Aorta (tissue), 5 donors: ENCODE results near the gene RNF224. TPM values are rescaled to one million over a fixed set of nuclear protein-coding genes. Genes with fewer than 3 reads are reported as not detected.

Experiments
- ATAC-seq: fragments of 200-7000 bp; cut with Tn5 transposase; one replicate; pipeline ENCODE4 v1.9.1; 2022; ENCODE audit warnings: moderate library complexity; ENCODE audit not compliant: low FRiP score
- DNase-seq, 2 donors: peaks; one replicate each; pipeline ENCODE4 v3.0.0-alpha.2; 2020
- H3K27ac ChIP-seq, 2 donors: one replicate each; pipeline ENCODE4 v1.5.1; 2013; ENCODE audit warnings: low read length in 2 of 2, mild to moderate bottlenecking in 2 of 2, moderate library complexity in 2 of 2, control low read depth in 1 of 2, inconsistent platforms in 1 of 2, low read depth in 1 of 2
- H3K27me3 ChIP-seq, 2 donors: one replicate each; pipeline ENCODE4 v1.6.1; 2013; ENCODE audit warnings: control low read depth in 1 of 2, low read length in 1 of 2, mild to moderate bottlenecking in 1 of 2, moderate library complexity in 1 of 2; ENCODE audit not compliant: insufficient read depth in 2 of 2, control insufficient read depth in 1 of 2
- H3K36me3 ChIP-seq, 2 donors: one replicate each; pipeline ENCODE4 v1.6.1; 2013; ENCODE audit warnings: control low read depth in 1 of 2, low read length in 1 of 2, mild to moderate bottlenecking in 1 of 2; ENCODE audit not compliant: insufficient read depth in 2 of 2, control insufficient read depth in 1 of 2
- H3K4me1 ChIP-seq, 2 donors: one replicate each; pipeline ENCODE4 v1.6.1; 2013; ENCODE audit warnings: low read length in 2 of 2, control low read depth in 1 of 2, mild to moderate bottlenecking in 1 of 2, moderate library complexity in 1 of 2; ENCODE audit not compliant: insufficient read depth in 2 of 2, control insufficient read depth in 1 of 2
- H3K4me3 ChIP-seq, 2 donors: one replicate each; pipeline ENCODE4 v1.5.1; 2013; ENCODE audit warnings: low read length in 2 of 2, control low read depth in 1 of 2, mild to moderate bottlenecking in 1 of 2
- H3K9me3 ChIP-seq: one replicate; pipeline ENCODE4 v1.6.1; 2013; ENCODE audit warnings: mild to moderate bottlenecking, low read length; ENCODE audit not compliant: control insufficient read depth
- WGBS, 2 donors: extraction: QIAGEN DNeasy Blood & Tissue Kit; methylation state at CpG; one replicate each; pipeline ENCODE4 v1.1.7; 2013; 5-methylcytosine and 5-hydroxymethylcytosine counted together
- intact Hi-C, 2 donors: fragments of 100-400 bp; cut with DNase I; formaldehyde crosslinking; loops; one replicate each; pipeline versions ENCODE4 v1.14.2 to v1.15.0; 2022
- polyA plus RNA-seq, 2 donors: library from polyadenylated mRNA; stranded (reverse); fragments of 200-250 nt; gene quantifications; one replicate each; pipeline ENCODE4 v1.2.3, GENCODE V29; 2013
- total RNA-seq, 2 donors: library from RNA; stranded (reverse); fragmentation: NEBNext Ultra II Directional; extraction: Animal tissue kit (Norgen Biotek cat#: 25700); gene quantifications; one replicate each; pipeline ENCODE4 v1.2.1, GENCODE V29; 2021
- donor health status: healthy with polysubstance abuse.
- donor health status: Bipolar disorder and iron deficiency.
- donor health status: DM: no; HTN: no; CAD: no.
- donor health status: DM: no; HTN: no; CAD: no.
- donor health status: DM: yes; HTN: yes; CAD: no.

Gene RNF224
- total and polyA plus RNA-seq, 4 donors = 0.08 to 0.25 TPM; not detected in 2

DNA sequence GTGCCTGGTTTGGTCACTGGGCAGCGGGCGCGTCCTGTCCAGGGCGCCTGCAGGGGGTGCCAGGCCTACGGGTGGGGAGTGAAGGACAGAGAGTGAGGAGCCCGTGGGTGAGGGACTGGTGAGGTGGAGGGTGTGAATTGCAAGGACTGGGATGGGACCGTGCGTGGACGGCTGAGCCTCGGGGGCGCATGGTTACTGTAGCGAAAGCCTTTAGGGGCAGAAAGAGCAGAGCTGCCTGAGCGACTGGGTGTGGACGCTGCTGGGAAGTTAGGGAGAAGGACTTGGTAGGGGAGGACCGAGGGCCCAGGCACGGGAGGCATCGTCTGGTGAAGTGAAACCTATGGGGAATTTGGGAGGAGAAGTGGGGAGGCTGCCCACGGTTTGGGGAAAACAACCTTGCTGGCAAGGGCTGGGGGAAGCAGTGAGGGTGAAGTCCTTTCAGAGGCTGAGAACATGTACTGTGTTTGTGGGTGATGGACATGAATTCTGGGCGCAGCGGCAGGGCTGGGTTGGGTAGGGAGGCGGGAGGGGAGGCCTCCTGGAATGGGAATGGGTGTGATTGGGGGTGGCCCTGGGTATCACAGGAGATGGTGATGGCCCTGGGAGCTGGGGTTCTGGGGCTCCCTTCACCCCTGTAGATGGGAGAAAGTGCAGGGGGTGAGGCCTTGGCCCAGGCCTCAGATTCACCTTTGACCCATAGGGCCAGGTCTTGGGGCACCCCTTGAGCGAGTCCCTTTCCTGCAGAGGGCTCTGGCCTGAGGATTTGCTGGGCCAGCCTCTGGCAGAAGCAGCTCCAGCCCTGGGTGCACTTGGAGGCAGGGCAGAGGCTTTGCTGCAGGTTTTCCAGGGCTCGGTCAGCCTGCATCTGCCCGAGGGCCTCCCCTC, 48.5 kb downstream of the RNF224 start:
- no peak overlapping the region for H3K4me3 ChIP-seq
- no peaks in the 10 kb centered on the region for H3K9me3 ChIP-seq
- DNase-seq = peak; percentile 49 to 71
- no peaks in the 10 kb centered on the region for H3K4me1 ChIP-seq
- WGBS, 2 donors = 81 to 87% methylated on average over 24 of the region's 24 CpGs
- ATAC-seq = no peak
- H3K27ac ChIP-seq = no peak overlapping the region
- H3K36me3 ChIP-seq = peaks cover 0 to 3% of the 10 kb centered on the region in 2 donors
- intact Hi-C loops = no loop called here
- no peaks in the 10 kb centered on the region for H3K27me3 ChIP-seq

DNA sequence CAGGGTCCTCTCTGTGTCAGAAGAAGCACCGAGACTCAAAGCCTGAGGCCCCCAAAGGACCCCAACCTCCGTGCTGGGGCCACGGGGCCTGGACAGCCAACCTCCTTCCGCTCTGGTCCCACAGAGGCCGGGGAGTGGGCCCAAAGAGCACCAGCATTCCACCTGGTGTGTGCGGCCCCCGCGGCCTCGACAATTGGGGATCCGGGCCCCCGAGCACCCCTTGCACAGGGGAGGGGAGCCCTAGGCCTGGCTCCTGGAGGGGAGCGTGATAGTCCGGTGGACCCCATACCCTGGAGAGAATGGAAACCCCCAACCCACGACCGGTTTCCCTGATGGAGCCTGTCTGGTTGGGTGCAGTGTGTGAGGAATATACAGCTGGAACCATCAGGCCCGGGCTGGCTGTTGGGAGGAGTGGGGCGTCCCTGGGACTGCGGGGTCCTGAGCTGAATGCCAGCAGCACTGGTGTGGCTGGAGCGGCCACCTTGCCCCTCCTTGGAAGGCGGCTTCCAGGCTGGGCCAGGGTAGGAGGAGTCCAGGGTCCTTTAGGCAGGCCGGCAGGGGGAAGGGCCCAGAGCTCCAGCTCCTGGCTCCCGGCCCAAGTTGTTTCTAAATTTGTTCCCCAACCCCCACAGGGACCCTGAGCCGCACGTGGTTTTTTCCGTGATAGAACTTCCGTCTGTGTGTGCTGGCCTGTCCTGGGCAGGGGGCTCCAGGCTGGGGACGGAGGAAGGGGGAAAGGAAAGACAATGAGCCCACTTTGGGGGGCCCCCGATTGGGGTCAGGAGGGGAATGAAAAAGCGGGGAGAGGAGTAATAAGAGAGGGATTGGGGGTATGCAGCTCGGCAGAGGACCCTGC, 49.4 kb downstream of the RNF224 start:
- no peaks in the 10 kb centered on the region for H3K27me3 ChIP-seq
- intact Hi-C loops = no loop called here
- peaks cover 0 to 3% of the 10 kb centered on the region in 2 donors for H3K36me3 ChIP-seq
- H3K4me3 ChIP-seq = no peak overlapping the region
- peak overlapping the region in 1 of 2 donors; percentile 39 for H3K27ac ChIP-seq
- no peaks in the 10 kb centered on the region for H3K9me3 ChIP-seq
- no peaks in the 10 kb centered on the region for H3K4me1 ChIP-seq
- WGBS, 2 donors = 28% methylated on average over 30 of the region's 30 CpGs
- peak; percentile 89 to 91 for DNase-seq
- peak; percentile 82 for ATAC-seq

DNA sequence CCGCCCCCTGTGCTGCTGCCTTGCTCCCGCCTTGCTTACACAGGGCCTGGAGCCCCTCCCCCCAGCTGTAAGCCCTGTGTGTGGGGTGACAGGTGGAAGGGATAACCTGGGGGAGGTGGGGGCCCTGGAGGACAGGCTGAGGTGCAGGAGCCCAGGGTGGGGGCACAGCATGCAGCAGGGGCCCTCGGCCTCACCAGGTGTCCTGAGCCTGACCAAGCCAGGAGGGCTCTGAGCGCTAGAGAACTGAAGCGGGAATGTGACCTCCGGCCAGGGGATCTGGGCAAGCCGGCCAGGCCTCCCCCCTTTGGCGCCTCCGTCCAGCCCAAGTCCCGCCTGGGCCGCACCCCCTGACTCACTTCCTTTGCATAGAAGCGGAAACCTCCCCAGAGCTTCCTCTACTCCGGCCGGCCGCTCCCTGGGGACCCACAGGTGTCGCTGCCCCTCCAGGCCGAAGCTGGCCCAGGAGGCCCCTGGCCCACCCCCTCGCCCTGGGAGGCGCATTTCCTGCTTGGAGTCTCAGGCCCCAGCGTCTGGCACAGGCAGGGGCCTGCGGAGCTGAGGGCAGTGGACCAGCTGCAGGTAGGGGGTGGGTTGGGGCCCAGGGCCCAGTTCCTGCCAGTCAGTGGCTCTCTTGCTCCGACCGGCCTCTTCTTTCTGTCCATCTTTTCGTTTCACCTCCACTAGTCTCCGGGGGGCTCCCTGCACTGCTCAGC, 50.2 kb downstream of the RNF224 start, which contains the start of gene TOR4A:
Gene TOR4A (plus strand): TSS at position 398 of the 713 bp plus-strand sequence. CDS start 964 bp downstream, outside the sequence.
- Histone ChIP-seq H3K4me1 (no peaks in the 10 kb centered on the region), H3K4me3 (peak within 1 kb of the TSS; percentile 31 to 40), H3K36me3 (peaks cover 0 to 3% of the 10 kb centered on the region in 2 donors), H3K9me3 (no peaks in the 10 kb centered on the region), H3K27ac (peak within 1 kb of the TSS in 1 of 2 donors; percentile 39), H3K27me3 (no peaks in the 10 kb centered on the region)
- DNase-seq (peak; percentile 93 to 94), ATAC-seq (peak; percentile 79)
- WGBS, 2 donors = 10 to 12% methylated on average over 21 to 25 of the region's 25 CpGs
- intact Hi-C loops = no loop called here

DNA sequence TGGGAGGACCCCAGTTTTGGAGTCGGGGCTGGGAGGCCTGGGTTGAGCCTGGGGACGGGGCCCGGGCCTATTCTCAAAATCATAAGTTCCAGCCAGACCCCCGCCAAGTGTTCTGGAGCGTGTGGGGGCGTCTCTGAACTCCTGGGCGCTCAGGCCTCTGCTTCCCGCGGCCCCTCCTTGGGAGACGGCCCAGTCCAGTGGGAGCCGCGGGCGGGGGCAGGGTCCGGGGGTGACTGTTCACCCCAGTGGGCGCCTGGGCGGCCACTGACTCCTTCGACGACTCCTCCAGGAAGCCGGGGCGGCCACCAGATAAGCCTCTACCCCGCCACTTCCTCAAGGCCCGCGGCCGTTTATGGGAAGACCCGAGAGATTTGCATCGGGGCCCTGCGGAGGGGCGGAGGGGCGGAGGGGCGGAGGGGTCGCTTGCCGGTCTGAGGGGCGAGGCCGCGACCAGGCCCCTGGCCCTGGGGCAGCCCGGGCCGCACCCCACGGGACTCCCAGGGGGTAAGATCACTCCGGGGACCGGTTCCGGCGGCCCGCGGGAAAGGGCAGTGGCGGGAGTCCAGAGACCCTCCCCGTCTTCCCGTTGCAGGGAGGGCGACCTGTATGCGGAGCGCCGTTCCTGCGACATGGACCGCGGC, 50.9 kb downstream of the RNF224 start:
- Histone ChIP-seq H3K27me3 (no peaks in the 10 kb centered on the region), H3K4me1 (no peaks in the 10 kb centered on the region), H3K9me3 (no peaks in the 10 kb centered on the region), H3K4me3 (peak overlapping the region; percentile 31 to 40), H3K36me3 (peaks cover 0 to 3% of the 10 kb centered on the region in 2 donors), H3K27ac (peak overlapping the region in 1 of 2 donors; percentile 23)
- intact Hi-C loops = no loop called here
- 15 to 18% methylated on average over 35 to 54 of the region's 54 CpGs for WGBS, 2 donors
- DNase-seq (peak; percentile 56 to 80), ATAC-seq (no peak)

Other genes starting within 250 kb of the RNF224 start
Only the 30 nearest of the 32 such genes appear.
- 10 to 100 TPM; 27.8 to 42.0 TPM for gene PAXX, start 235.1 kb upstream of the RNF224 start, total RNA-seq
- gene PAXX, start 235.1 kb upstream of the RNF224 start, polyA plus RNA-seq = 100 to 1,000 TPM in 1 of 2 donors, 10 to 100 TPM in 1; 39.9 to 192 TPM
- gene CLIC3, start 230.9 kb upstream of the RNF224 start, total RNA-seq = 1 to 10 TPM; 3.8 to 7.0 TPM
- gene CLIC3, start 230.9 kb upstream of the RNF224 start, polyA plus RNA-seq = 1 to 10 TPM; 1.6 to 6.7 TPM
- 10 to 100 TPM; 27.3 to 60.0 TPM for gene ABCA2, start 199.3 kb upstream of the RNF224 start, total RNA-seq
- gene ABCA2, start 199.3 kb upstream of the RNF224 start, polyA plus RNA-seq = 10 to 100 TPM in 1 of 2 donors, 1 to 10 TPM in 1; 9.0 to 48.1 TPM
- under 1 TPM; 0.27 to 0.68 TPM for gene FUT7, start 195.4 kb upstream of the RNF224 start, total RNA-seq
- not detected for gene FUT7, start 195.4 kb upstream of the RNF224 start, polyA plus RNA-seq
- 100 to 1,000 TPM in 1 of 2 donors, 10 to 100 TPM in 1; 99.3 to 217 TPM for gene NPDC1, start 181.3 kb upstream of the RNF224 start, total RNA-seq
- gene NPDC1, start 181.3 kb upstream of the RNF224 start, polyA plus RNA-seq = 100 to 1,000 TPM in 1 of 2 donors, 10 to 100 TPM in 1; 26.5 to 190 TPM
- 1 to 10 TPM in 1 of 2 donors, under 1 TPM in 1; 0.16 to 1.7 TPM for gene ENTPD2, start 173.4 kb upstream of the RNF224 start, total RNA-seq
- not detected for gene ENTPD2, start 173.4 kb upstream of the RNF224 start, polyA plus RNA-seq
- gene SAPCD2, start 156.9 kb upstream of the RNF224 start, total RNA-seq = under 1 TPM; 0.26 to 0.60 TPM
- under 1 TPM in 1 of 2 donors, not detected in 1; 0.50 TPM for gene SAPCD2, start 156.9 kb upstream of the RNF224 start, polyA plus RNA-seq
- 10 to 100 TPM in 1 of 2 donors, 1 to 10 TPM in 1; 7.9 to 20.6 TPM for gene UAP1L1, start 150.0 kb upstream of the RNF224 start, total RNA-seq
- gene UAP1L1, start 150.0 kb upstream of the RNF224 start, polyA plus RNA-seq = 10 to 100 TPM in 1 of 2 donors, 1 to 10 TPM in 1; 4.1 to 13.2 TPM
- gene MAN1B1, start 140.5 kb upstream of the RNF224 start, total RNA-seq = 10 to 100 TPM; 28.4 to 52.2 TPM
- 100 to 1,000 TPM in 1 of 2 donors, 10 to 100 TPM in 1; 21.2 to 104 TPM for gene MAN1B1, start 140.5 kb upstream of the RNF224 start, polyA plus RNA-seq
- 100 to 1,000 TPM in 1 of 2 donors, 10 to 100 TPM in 1; 97.4 to 153 TPM for gene DPP7, start 112.8 kb upstream of the RNF224 start, total RNA-seq
- 100 to 1,000 TPM in 1 of 2 donors, 10 to 100 TPM in 1; 98.8 to 598 TPM for gene DPP7, start 112.8 kb upstream of the RNF224 start, polyA plus RNA-seq
- not detected for gene GRIN1, start 88.3 kb upstream of the RNF224 start, total RNA-seq
- not detected for gene GRIN1, start 88.3 kb upstream of the RNF224 start, polyA plus RNA-seq
- gene LRRC26, start 57.5 kb upstream of the RNF224 start, total RNA-seq = not detected
- gene LRRC26, start 57.5 kb upstream of the RNF224 start, polyA plus RNA-seq = not detected
- gene TMEM210, start 55.4 kb upstream of the RNF224 start, total RNA-seq = not detected
- gene TMEM210, start 55.4 kb upstream of the RNF224 start, polyA plus RNA-seq = not detected
- gene ANAPC2, start 38.9 kb upstream of the RNF224 start, total RNA-seq = 10 to 100 TPM; 38.7 to 54.0 TPM
- gene ANAPC2, start 38.9 kb upstream of the RNF224 start, polyA plus RNA-seq = 10 to 100 TPM; 13.3 to 84.5 TPM
- gene SSNA1, start 38.8 kb upstream of the RNF224 start, total RNA-seq = 10 to 100 TPM; 30.5 to 37.4 TPM
- 10 to 100 TPM; 77.0 to 87.1 TPM for gene SSNA1, start 38.8 kb upstream of the RNF224 start, polyA plus RNA-seq
- 1 to 10 TPM; 4.3 to 5.9 TPM for gene TPRN, start 26.8 kb upstream of the RNF224 start, total RNA-seq
- 10 to 100 TPM in 1 of 2 donors, 1 to 10 TPM in 1; 5.5 to 10.8 TPM for gene TPRN, start 26.8 kb upstream of the RNF224 start, polyA plus RNA-seq
- 10 to 100 TPM; 21.5 to 25.7 TPM for gene TMEM203, start 21.9 kb upstream of the RNF224 start, total RNA-seq
- 10 to 100 TPM; 25.9 to 27.5 TPM for gene TMEM203, start 21.9 kb upstream of the RNF224 start, polyA plus RNA-seq
- gene NDOR1, start 21.8 kb upstream of the RNF224 start, total RNA-seq = 10 to 100 TPM; 10.0 to 14.2 TPM
- gene NDOR1, start 21.8 kb upstream of the RNF224 start, polyA plus RNA-seq = 10 to 100 TPM in 1 of 2 donors, 1 to 10 TPM in 1; 3.0 to 20.4 TPM
- 1 to 10 TPM; 2.2 to 3.4 TPM for gene RNF208, start 5.3 kb upstream of the RNF224 start, total RNA-seq
- gene RNF208, start 5.3 kb upstream of the RNF224 start, polyA plus RNA-seq = 10 to 100 TPM in 1 of 2 donors, 1 to 10 TPM in 1; 2.9 to 11.8 TPM
- not detected for gene CYSRT1, start 2.3 kb upstream of the RNF224 start, total RNA-seq
- 1 to 10 TPM in 1 of 2 donors, not detected in 1; 1.1 TPM for gene CYSRT1, start 2.3 kb upstream of the RNF224 start, polyA plus RNA-seq
- gene SLC34A3, start 3.4 kb downstream of the RNF224 start, total RNA-seq = not detected
- not detected for gene SLC34A3, start 3.4 kb downstream of the RNF224 start, polyA plus RNA-seq
- 100 to 1,000 TPM in 1 of 2 donors, 10 to 100 TPM in 1; 86.9 to 152 TPM for gene TUBB4B, start 13.8 kb downstream of the RNF224 start, total RNA-seq
- gene TUBB4B, start 13.8 kb downstream of the RNF224 start, polyA plus RNA-seq = 100 to 1,000 TPM in 1 of 2 donors, 10 to 100 TPM in 1; 94.2 to 128 TPM
- not detected for gene STPG3, start 23.8 kb downstream of the RNF224 start, total RNA-seq
- gene STPG3, start 23.8 kb downstream of the RNF224 start, polyA plus RNA-seq = not detected
- 10 to 100 TPM; 35.5 to 40.9 TPM for gene NELFB, start 27.8 kb downstream of the RNF224 start, total RNA-seq
- gene NELFB, start 27.8 kb downstream of the RNF224 start, polyA plus RNA-seq = 10 to 100 TPM; 21.7 to 47.9 TPM
- 10 to 100 TPM; 10.4 to 14.0 TPM for gene TOR4A, start 50.2 kb downstream of the RNF224 start, total RNA-seq
- gene TOR4A, start 50.2 kb downstream of the RNF224 start, polyA plus RNA-seq = 1 to 10 TPM; 2.6 to 6.0 TPM
- 10 to 100 TPM; 13.3 to 26.6 TPM for gene NRARP, start 74.8 kb downstream of the RNF224 start, total RNA-seq
- under 1 TPM; 0.50 to 0.97 TPM for gene NRARP, start 74.8 kb downstream of the RNF224 start, polyA plus RNA-seq
- gene EXD3, start 195.7 kb downstream of the RNF224 start, total RNA-seq = 10 to 100 TPM; 21.9 to 38.2 TPM
- gene EXD3, start 195.7 kb downstream of the RNF224 start, polyA plus RNA-seq = 10 to 100 TPM; 15.9 to 96.8 TPM
- gene NOXA1, start 195.9 kb downstream of the RNF224 start, total RNA-seq = 1 to 10 TPM; 4.1 to 8.5 TPM
- gene NOXA1, start 195.9 kb downstream of the RNF224 start, polyA plus RNA-seq = 10 to 100 TPM in 1 of 2 donors, 1 to 10 TPM in 1; 2.9 to 12.6 TPM
- gene ENTPD8, start 213.9 kb downstream of the RNF224 start, total RNA-seq = not detected
- 1 to 10 TPM in 1 of 2 donors, not detected in 1; 3.1 TPM for gene ENTPD8, start 213.9 kb downstream of the RNF224 start, polyA plus RNA-seq
- gene NSMF, start 231.8 kb downstream of the RNF224 start, total RNA-seq = 10 to 100 TPM; 76.8 to 78.2 TPM
- 100 to 1,000 TPM in 1 of 2 donors, 10 to 100 TPM in 1; 75.5 to 154 TPM for gene NSMF, start 231.8 kb downstream of the RNF224 start, polyA plus RNA-seq